Left hindlimb (tissue), 1 donor: ENCODE data around the gene PDE4B.
"Not testable (repeated sequence)": the region's sequence is repeated elsewhere in the genome, so short reads cannot be mapped to it uniquely, and the experiment has no call there.

ENCODE experiments used
- DNase-seq: peaks from one replicate; pipeline ENCODE4 v3.0.0-alpha.2; 2018

The PDE4B gene

GRCh38 chr1:66296370-66296769 is 503.7 kb downstream of the PDE4B start:
- DNase-seq: no peak

GRCh38 chr1:66296951-66297350 is 504.3 kb downstream of the PDE4B start:
- no peak for DNase-seq

GRCh38 chr1:66298464-66298863 is 505.8 kb downstream of the PDE4B start:
- peak; percentile 41 for DNase-seq

GRCh38 chr1:66300280-66300971 is 507.7 kb downstream of the PDE4B start:
- DNase-seq: no peak

- no peak for DNase-seq
Measured at GRCh38 chr1:66300972-66301451, 508.3 kb downstream of the PDE4B start.

GRCh38 chr1:66302184-66302742 is 509.6 kb downstream of the PDE4B start:
- DNase-seq: no peak

GRCh38 chr1:66302815-66303214 is 510.1 kb downstream of the PDE4B start:
- DNase-seq: no peak

- DNase-seq: no peak
Measured at GRCh38 chr1:66303646-66304045, 511.0 kb downstream of the PDE4B start.

GRCh38 chr1:66304128-66304527 is 511.4 kb downstream of the PDE4B start:
- no peak for DNase-seq

- DNase-seq: no peak
Measured at GRCh38 chr1:66305927-66306326, 513.2 kb downstream of the PDE4B start.

GRCh38 chr1:66309006-66309741 is 516.5 kb downstream of the PDE4B start:
- DNase-seq: no peak

GRCh38 chr1:66311092-66311491 is 518.4 kb downstream of the PDE4B start:
- no peak for DNase-seq

- no peak for DNase-seq
Measured at GRCh38 chr1:66311628-66312027, 518.9 kb downstream of the PDE4B start.

GRCh38 chr1:66312271-66312990 is 519.7 kb downstream of the PDE4B start:
- DNase-seq: no peak

GRCh38 chr1:66313429-66313828 is 520.7 kb downstream of the PDE4B start:
- DNase-seq: no peak

GRCh38 chr1:66315671-66316070 is 523.0 kb downstream of the PDE4B start:
- DNase-seq: no peak

GRCh38 chr1:66316464-66317247 is 524.0 kb downstream of the PDE4B start:
- DNase-seq: no peak

- DNase-seq: no peak
Measured at GRCh38 chr1:66317248-66317515, 524.5 kb downstream of the PDE4B start.

GRCh38 chr1:66320231-66320630 is 527.5 kb downstream of the PDE4B start:
- no peak for DNase-seq

- not testable (repeated sequence) for DNase-seq
Measured at GRCh38 chr1:66322462-66322861, 529.8 kb downstream of the PDE4B start.

GRCh38 chr1:66323958-66324625 is 531.4 kb downstream of the PDE4B start:
- no peak for DNase-seq
